Liver (tissue), 9 donors: Measurements from ENCODE around the gene GLB1L2. TPM values are rescaled to one million over a fixed set of nuclear protein-coding genes. Genes with fewer than 3 reads are reported as not detected.

ENCODE experiments used
- DNase-seq: peaks from one replicate; pipeline ENCODE4 v3.0.0-alpha.2; 2017; ENCODE audit warnings: low spot score
- H3K27ac ChIP-seq, 2 donors: one replicate each; pipeline ENCODE4 v1.7.0; 2013; ENCODE audit warnings: inconsistent platforms in 2 of 2, low read length in 2 of 2, control low read depth in 1 of 2, low read depth in 1 of 2, mild to moderate bottlenecking in 1 of 2
- H3K27me3 ChIP-seq, 4 donors: one replicate each; pipeline versions ENCODE4 v1.6.1 to v1.7.0; 2013; ENCODE audit warnings: low read length in 3 of 4, inconsistent platforms in 1 of 4, mild to moderate bottlenecking in 1 of 4, moderate library complexity in 1 of 4; ENCODE audit not compliant: control insufficient read depth in 4 of 4, insufficient read depth in 4 of 4
- H3K36me3 ChIP-seq, 4 donors: one replicate each; pipeline versions ENCODE4 v1.6.1 to v1.7.0; 2013; ENCODE audit warnings: low read length in 3 of 4, mild to moderate bottlenecking in 3 of 4, low read depth in 1 of 4, moderate library complexity in 1 of 4; ENCODE audit not compliant: control insufficient read depth in 4 of 4, insufficient read depth in 3 of 4
- H3K4me1 ChIP-seq, 4 donors: one replicate each; pipeline versions ENCODE4 v1.6.1 to v1.7.0; 2013; ENCODE audit warnings: low read length in 3 of 4, mild to moderate bottlenecking in 3 of 4, moderate library complexity in 1 of 4; ENCODE audit not compliant: control insufficient read depth in 4 of 4, insufficient read depth in 4 of 4
- H3K4me3 ChIP-seq, 3 donors: one replicate each; pipeline versions ENCODE4 v1.6.1 to v1.7.0; 2013; ENCODE audit warnings: low read length in 3 of 3, control low read depth in 1 of 3, low read depth in 1 of 3, mild to moderate bottlenecking in 1 of 3
- H3K9ac ChIP-seq, 2 donors: one replicate each; pipeline ENCODE4 v1.7.0; 2013; ENCODE audit warnings: low read length in 2 of 2, mild to moderate bottlenecking in 2 of 2, moderate library complexity in 2 of 2, control low read depth in 1 of 2, low read depth in 1 of 2
- H3K9me3 ChIP-seq, 4 donors: one replicate each; pipeline versions ENCODE4 v1.6.1 to v1.7.0; 2013; ENCODE audit warnings: low read length in 3 of 4; ENCODE audit not compliant: control insufficient read depth in 4 of 4
- ATF3 ChIP-seq: IDR thresholded peaks from 2 replicates; pipeline ENCODE4 v1.6.1; 2016; ENCODE audit warnings: antibody characterized with exemption
- CTCF ChIP-seq: fragments of 150-350 bp; IDR thresholded peaks from 2 replicates; pipeline ENCODE4 v1.5.1; 2017; ENCODE audit warnings: improper control_type of control experiment, low read depth, low read length; ENCODE audit not compliant: missing input control
- EGR1 ChIP-seq, 2 donors: IDR thresholded peaks; 2 replicates each; pipeline ENCODE4 v1.6.1; 2016 to 2018; ENCODE audit warnings: antibody characterized with exemption in 2 of 2, low read depth in 2 of 2
- FOXA2 ChIP-seq: IDR thresholded peaks from 2 replicates; pipeline ENCODE4 v1.6.1; 2016; ENCODE audit warnings: antibody characterized with exemption
- GABPA ChIP-seq, 2 donors: IDR thresholded peaks in 1 of 2; conservative IDR thresholded peaks in 1 of 2; 2 replicates each; pipeline ENCODE4 v1.6.1; 2016; ENCODE audit warnings: antibody characterized with exemption in 2 of 2, mild to moderate bottlenecking in 1 of 2, moderate library complexity in 1 of 2
- HNF4A ChIP-seq, 2 donors: conservative IDR thresholded peaks; 2 replicates each; pipeline ENCODE4 v1.6.1; 2016; ENCODE audit warnings: antibody characterized with exemption in 2 of 2, mild to moderate bottlenecking in 2 of 2
- HNF4G ChIP-seq: IDR thresholded peaks from 2 replicates; pipeline ENCODE4 v1.6.1; 2016; ENCODE audit warnings: antibody characterized with exemption
- JUND ChIP-seq, 2 donors: IDR thresholded peaks; 2 replicates each; pipeline ENCODE4 v1.6.1; 2016; ENCODE audit warnings: antibody characterized with exemption in 2 of 2
- MAX ChIP-seq: IDR thresholded peaks from 2 replicates; pipeline ENCODE4 v1.6.1; 2016; ENCODE audit warnings: antibody characterized with exemption
- NR2F2 ChIP-seq: IDR thresholded peaks from 2 replicates; pipeline ENCODE4 v1.6.1; 2016; ENCODE audit warnings: antibody characterized with exemption
- RAD21 ChIP-seq, 2 donors: IDR thresholded peaks; 2 replicates each; pipeline ENCODE4 v1.6.1; 2016; ENCODE audit warnings: antibody characterized with exemption in 2 of 2, mild to moderate bottlenecking in 2 of 2
- REST ChIP-seq: IDR thresholded peaks from 2 replicates; pipeline ENCODE4 v1.6.1; 2016; ENCODE audit warnings: antibody characterized with exemption, mild to moderate bottlenecking
- RXRA ChIP-seq, 2 donors: IDR thresholded peaks; 2 replicates each; pipeline ENCODE4 v1.6.1; 2017 to 2018; ENCODE audit warnings: antibody characterized with exemption in 2 of 2, mild to moderate bottlenecking in 1 of 2
- TAF1 ChIP-seq: conservative IDR thresholded peaks from 2 replicates; pipeline ENCODE4 v1.6.1; 2016; ENCODE audit warnings: antibody characterized with exemption, mild to moderate bottlenecking
- YY1 ChIP-seq: IDR thresholded peaks from 2 replicates; pipeline ENCODE4 v1.6.1; 2016; ENCODE audit warnings: antibody characterized with exemption, mild to moderate bottlenecking
- ZBTB33 ChIP-seq: IDR thresholded peaks from 2 replicates; pipeline ENCODE4 v1.6.1; 2016; ENCODE audit warnings: antibody characterized with exemption
- WGBS: extraction: QIAGEN DNeasy Blood & Tissue Kit; methylation state at CpG from one replicate; pipeline ENCODE4 v1.1.7; 2013; 5-methylcytosine and 5-hydroxymethylcytosine counted together
- polyA plus RNA-seq, 2 donors: library from polyadenylated mRNA; stranded (reverse) in 1 of 2; unstranded in 1 of 2; fragments of 200-250 nt in 1 of 2; fragments of >200 nt in 1 of 2; fragmentation: Nextera tagmentation in 1 of 2; extraction: Ambion mirVana in 1 of 2; gene quantifications; one replicate each; pipeline versions ENCODE4 v1.2.1 to v1.2.3, GENCODE V29; 2013 to 2015
- total RNA-seq, 2 donors: library from RNA; depleted of rRNA; stranded (reverse); fragments of >200 nt; gene quantifications; one replicate each; pipeline ENCODE4 v1.2.3, GENCODE V29; 2014
- donor health status: healthy.
- donor health status: healthy.
- donor health status: healthy.
- donor health status: healthy.
- donor health status: healthy.

Gene GLB1L2
- total and polyA plus RNA-seq, 4 donors, result 0.23 to 0.50 (median 0.42) TPM

- TF ChIP-seq CTCF, result no peak
Measured at GRCh38 chr11:134356656-134357544, 25.1 kb downstream of the GLB1L2 start (continued).

GRCh38 chr11:134357545-134357839, 25.7 kb downstream of the GLB1L2 start:
- Histone ChIP-seq H3K27me3 (no peaks in the 10 kb centered on the region), H3K4me1 (peaks cover 0 to 3% (median 0%) of the 10 kb centered on the region in 4 donors), H3K27ac (no peak overlapping the region), H3K9ac (no peak overlapping the region), H3K4me3 (no peak overlapping the region), H3K9me3 (no peaks in the 10 kb centered on the region), H3K36me3 (no peaks in the 10 kb centered on the region)
- DNase-seq, result no peak
- no peak for TF ChIP-seq RXRA (IDR thresholded peaks at IDR 0.05)
- TF ChIP-seq CTCF, result no peak
- no peak for TF ChIP-seq GABPA (IDR thresholded peaks at IDR 0.05 in 1 of 2, conservative IDR thresholded peaks at IDR 0.05 in 1 of 2)
- TF ChIP-seq MAX, result no peak
- TF ChIP-seq NR2F2, result no peak
- no peak for TF ChIP-seq ATF3
- TF ChIP-seq ZBTB33, result no peak
- no peak for TF ChIP-seq EGR1 (IDR thresholded peaks at IDR 0.05; ENCODE audit: low read depth in 2 of 2)
- TF ChIP-seq HNF4A (conservative IDR thresholded peaks at IDR 0.05), result no peak
- no peak for TF ChIP-seq JUND (IDR thresholded peaks at IDR 0.05)
- no peak for TF ChIP-seq FOXA2
- TF ChIP-seq YY1, result no peak
- TF ChIP-seq HNF4G, result no peak
- no peak for TF ChIP-seq RAD21 (IDR thresholded peaks at IDR 0.05)
- TF ChIP-seq REST, result no peak
- no peak for TF ChIP-seq TAF1
- WGBS, result 89% methylated on average over 8 of the region's 8 CpGs
